Measurements from ENCODE around the gene SLC37A2. TPM values are rescaled to one million over a fixed set of nuclear protein-coding genes. Genes with fewer than 3 reads are reported as not detected.

Gene SLC37A2
- total RNA-seq, 2 experiments from 2014 or later: 0.70 to 0.74 TPM

DNA sequence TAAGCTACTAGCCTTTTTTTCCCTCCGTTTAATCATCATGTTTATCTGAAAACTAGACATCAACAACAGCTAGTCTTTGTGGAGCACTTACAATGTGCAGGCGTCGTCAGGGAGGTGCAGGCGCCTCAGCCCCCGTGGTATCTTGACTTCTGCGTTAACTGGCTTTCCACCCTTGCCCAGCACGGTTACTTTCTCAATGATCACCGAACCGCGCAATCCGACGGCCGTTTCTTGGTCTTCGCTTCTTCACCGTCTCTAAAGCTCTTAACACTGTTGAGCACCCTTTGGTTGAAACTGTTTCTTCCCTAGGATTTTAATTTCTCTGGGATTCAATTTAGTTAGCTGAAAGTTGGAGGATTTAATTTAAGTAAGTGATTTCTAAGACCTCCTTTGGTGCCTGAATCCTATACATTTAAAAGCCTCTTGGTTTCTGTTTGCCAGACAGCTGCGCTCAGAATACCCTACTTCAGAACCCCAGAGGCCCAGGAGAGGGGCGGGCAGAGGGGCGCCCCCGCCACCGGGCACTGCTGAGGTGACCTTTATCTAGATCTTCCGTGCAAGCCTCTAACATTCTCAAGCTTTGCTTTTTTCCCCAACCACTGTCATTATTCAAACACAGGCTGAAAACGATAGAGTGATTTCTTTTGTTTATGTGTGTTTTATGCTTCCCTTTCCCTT is 66.3 kb downstream of the SLC37A2 start:
- no peak overlapping the region for H3K4me3 Mint-ChIP-seq
- H3K36me3 Mint-ChIP-seq (ENCODE audit: low read depth): no peaks in the 10 kb centered on the region
- DNase-seq (no peak), ATAC-seq (no peak)
- intact Hi-C loops (cut with micrococcal nuclease): no loop called here
- peaks cover 41% of the 10 kb centered on the region for H3K27me3 Mint-ChIP-seq
- CTCF ChIA-PET: interaction anchor here (0.9 to 1.7 kb wide), 4 partner anchors 10 to 38 kb away, joined by 4 to 7 read pairs (median 4); no protein-coding TSS in a partner anchor
- no peaks in the 10 kb centered on the region for H3K4me1 Mint-ChIP-seq (ENCODE audit: low read depth)
- H3K27ac Mint-ChIP-seq: peak overlapping the region; percentile 57
- POLR2A ChIA-PET: no interaction called here
- TF ChIP-seq, protein P1, sequence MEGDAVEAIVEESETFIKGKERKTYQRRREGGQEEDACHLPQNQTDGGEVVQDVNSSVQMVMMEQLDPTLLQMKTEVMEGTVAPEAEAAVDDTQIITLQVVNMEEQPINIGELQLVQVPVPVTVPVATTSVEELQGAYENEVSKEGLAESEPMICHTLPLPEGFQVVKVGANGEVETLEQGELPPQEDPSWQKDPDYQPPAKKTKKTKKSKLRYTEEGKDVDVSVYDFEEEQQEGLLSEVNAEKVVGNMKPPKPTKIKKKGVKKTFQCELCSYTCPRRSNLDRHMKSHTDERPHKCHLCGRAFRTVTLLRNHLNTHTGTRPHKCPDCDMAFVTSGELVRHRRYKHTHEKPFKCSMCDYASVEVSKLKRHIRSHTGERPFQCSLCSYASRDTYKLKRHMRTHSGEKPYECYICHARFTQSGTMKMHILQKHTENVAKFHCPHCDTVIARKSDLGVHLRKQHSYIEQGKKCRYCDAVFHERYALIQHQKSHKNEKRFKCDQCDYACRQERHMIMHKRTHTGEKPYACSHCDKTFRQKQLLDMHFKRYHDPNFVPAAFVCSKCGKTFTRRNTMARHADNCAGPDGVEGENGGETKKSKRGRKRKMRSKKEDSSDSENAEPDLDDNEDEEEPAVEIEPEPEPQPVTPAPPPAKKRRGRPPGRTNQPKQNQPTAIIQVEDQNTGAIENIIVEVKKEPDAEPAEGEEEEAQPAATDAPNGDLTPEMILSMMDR (IDR thresholded peaks at IDR 0.05): no peak
- H3K9me3 Mint-ChIP-seq: no peaks in the 10 kb centered on the region

DNA sequence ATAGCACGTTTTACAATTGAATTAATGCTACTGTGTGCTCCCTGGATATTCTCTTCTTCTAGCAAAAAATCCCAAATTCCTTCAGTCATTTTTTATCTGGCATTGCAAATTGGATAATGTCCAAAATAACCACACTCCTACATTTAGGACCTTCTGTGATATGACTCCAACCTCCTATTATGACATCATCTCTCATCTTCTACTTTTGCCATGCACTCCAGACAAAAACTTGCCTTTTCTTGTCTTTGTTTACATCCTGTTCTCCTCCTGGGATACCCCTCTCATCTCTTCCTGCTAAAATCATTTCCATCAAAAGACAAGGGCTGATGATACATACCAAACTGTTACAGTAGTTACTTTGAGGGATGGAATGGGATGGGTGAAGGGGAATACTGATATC is 69.0 kb downstream of the SLC37A2 start:
- H3K4me1 Mint-ChIP-seq (ENCODE audit: low read depth): no peaks in the 10 kb centered on the region
- H3K36me3 Mint-ChIP-seq (ENCODE audit: low read depth): no peaks in the 10 kb centered on the region
- DNase-seq (no peak), ATAC-seq (no peak)
- TF ChIP-seq, protein P1 (IDR thresholded peaks at IDR 0.05): no peak
- intact Hi-C loops (cut with micrococcal nuclease): no loop called here
- H3K27me3 Mint-ChIP-seq: peaks cover 34% of the 10 kb centered on the region
- ChIA-PET POLR2A (no interaction called here), CTCF (interaction anchor here (1.9 kb wide), 1 partner anchor 10 kb away, joined by 7 read pairs; no protein-coding TSS in a partner anchor)
- H3K27ac Mint-ChIP-seq: no peak overlapping the region
- no peak overlapping the region for H3K4me3 Mint-ChIP-seq
- no peaks in the 10 kb centered on the region for H3K9me3 Mint-ChIP-seq

DNA sequence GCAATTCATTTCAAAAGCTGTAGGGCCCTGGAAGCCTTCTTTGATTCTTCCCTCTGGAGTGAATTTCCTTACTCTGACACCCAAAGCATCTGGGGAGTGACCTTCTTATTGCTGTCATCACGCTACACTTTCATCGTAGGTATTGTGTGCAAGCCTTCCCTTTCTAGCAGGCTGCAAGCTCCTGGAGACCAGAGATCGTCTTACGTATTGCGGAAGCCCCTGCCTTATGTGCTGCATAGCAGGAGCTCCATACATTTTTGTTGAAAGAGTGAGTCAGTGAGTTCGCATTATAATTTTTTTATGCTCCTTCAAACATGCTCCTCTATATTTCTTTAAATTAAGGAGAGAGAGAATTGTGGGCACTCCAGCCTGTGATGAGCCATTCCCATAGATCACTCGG is 69.5 kb downstream of the SLC37A2 start:
- ATAC-seq (no peak), DNase-seq (no peak)
- Mint-ChIP-seq H3K36me3 (ENCODE audit: low read depth) (no peaks in the 10 kb centered on the region), H3K27me3 (peaks cover 29% of the 10 kb centered on the region), H3K4me3 (no peak overlapping the region), H3K4me1 (ENCODE audit: low read depth) (no peaks in the 10 kb centered on the region), H3K27ac (no peak overlapping the region), H3K9me3 (no peaks in the 10 kb centered on the region)
- TF ChIP-seq, protein P1 (IDR thresholded peaks at IDR 0.05): no peak
- ChIA-PET POLR2A (no interaction called here), CTCF (interaction anchor here (1.9 kb wide), 1 partner anchor 10 kb away, joined by 7 read pairs; no protein-coding TSS in a partner anchor)
- intact Hi-C loops (cut with micrococcal nuclease): no loop called here

DNA sequence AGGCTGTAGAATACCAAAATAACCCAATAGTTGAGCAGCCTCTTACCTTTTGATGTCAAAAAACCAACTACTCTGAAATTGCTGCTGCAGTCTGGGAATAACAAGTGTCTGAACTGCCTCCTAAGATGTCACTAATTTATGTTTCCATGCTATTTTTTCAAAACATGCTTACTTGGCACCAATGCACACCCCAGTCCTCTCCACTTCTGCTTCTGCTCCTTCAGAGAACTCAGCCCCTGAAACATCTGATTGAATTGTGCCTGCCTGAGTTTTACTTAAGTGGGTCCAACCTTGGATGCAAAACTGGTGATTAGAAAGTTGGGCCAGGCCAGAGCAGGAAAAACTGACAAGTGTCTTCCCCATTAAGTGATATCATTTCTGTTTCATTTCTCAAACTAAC is 72.9 kb downstream of the SLC37A2 start:
- Mint-ChIP-seq H3K27me3 (peaks cover 27% of the 10 kb centered on the region), H3K36me3 (ENCODE audit: low read depth) (no peaks in the 10 kb centered on the region)
- no peak for ATAC-seq

DNA sequence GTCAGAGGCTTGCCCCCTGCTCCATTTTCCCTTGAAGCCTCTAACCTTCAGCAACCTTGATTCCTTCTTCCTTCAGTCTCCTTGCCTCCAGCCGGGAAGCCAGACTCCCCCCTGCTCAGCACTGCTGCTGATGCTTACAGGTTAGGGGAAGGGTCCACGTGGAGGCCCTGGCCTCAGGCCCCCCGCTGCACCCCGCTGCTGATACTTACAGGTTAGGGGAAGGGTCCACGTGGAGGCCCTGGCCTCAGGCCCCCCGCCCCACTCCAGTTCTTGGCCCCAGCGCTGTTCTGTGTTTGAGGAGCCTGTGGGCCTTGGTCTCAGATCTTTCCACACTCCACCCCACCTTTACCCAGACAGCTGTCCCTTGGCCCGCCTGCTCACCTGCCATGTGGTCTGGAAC is 75.9 kb downstream of the SLC37A2 start:
- TF ChIP-seq, protein P1 (IDR thresholded peaks at IDR 0.05): no peak
- Mint-ChIP-seq H3K36me3 (ENCODE audit: low read depth) (no peaks in the 10 kb centered on the region), H3K4me3 (no peak overlapping the region), H3K9me3 (no peaks in the 10 kb centered on the region), H3K27ac (no peak overlapping the region), H3K4me1 (ENCODE audit: low read depth) (peaks cover 2% of the 10 kb centered on the region), H3K27me3 (peaks cover 23% of the 10 kb centered on the region)
- ATAC-seq (no peak), DNase-seq (no peak)
- intact Hi-C loops (cut with micrococcal nuclease): no loop called here
- ChIA-PET CTCF (interaction anchor here (1.2 to 1.3 kb wide), 2 partner anchors 9 to 19 kb away, joined by 3 to 4 read pairs; no protein-coding TSS in a partner anchor), POLR2A (no interaction called here)

More for the DNA sequence above, 72.9 kb downstream of the SLC37A2 start:
- CTCF ChIA-PET: no interaction called here
- H3K9me3 Mint-ChIP-seq: no peaks in the 10 kb centered on the region
- intact Hi-C loops (cut with micrococcal nuclease): no loop called here
- H3K27ac Mint-ChIP-seq: no peak overlapping the region
- TF ChIP-seq, protein P1 (IDR thresholded peaks at IDR 0.05): no peak
- POLR2A ChIA-PET: no interaction called here
- H3K4me1 Mint-ChIP-seq (ENCODE audit: low read depth): no peaks in the 10 kb centered on the region
- DNase-seq: no peak
- no peak overlapping the region for H3K4me3 Mint-ChIP-seq

Data from activated CD8-positive, alpha-beta T cell treated with anti-CD3 and anti-CD28 coated beads for 36 hours (primary cell).